ENCODE measurements around the gene MAGI2. TPM values are rescaled to one million over a fixed set of nuclear protein-coding genes. Genes with fewer than 3 reads are reported as not detected.

MAGI2 gene
- total and polyA plus RNA-seq, 2 experiments from 2014 or later, result 10.4 to 26.4 TPM

DNA sequence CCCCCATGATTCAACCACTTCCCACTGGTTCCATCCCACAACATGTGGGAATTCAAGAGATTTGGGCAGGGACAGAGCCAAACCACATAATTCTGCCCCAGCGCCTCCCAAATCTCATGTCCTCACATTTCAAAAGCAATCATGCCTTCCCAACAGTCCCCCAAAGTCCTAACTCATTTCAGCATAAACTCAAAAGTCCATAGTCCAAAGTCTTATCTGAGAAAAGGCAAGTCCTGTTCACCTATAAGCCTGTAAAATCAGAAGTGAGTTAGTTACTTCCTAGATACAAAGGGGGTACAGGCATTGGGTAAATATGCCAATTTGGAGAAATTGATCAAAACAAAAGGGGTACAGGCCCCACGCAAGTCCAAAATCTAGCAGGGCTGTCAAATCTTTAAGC, 272.9 kb downstream of the MAGI2 start:
- Histone ChIP-seq H3K4me1 (ENCODE audit: insufficient read depth) (peaks cover 5% of the 10 kb centered on the region), H3K4me2 (no peak overlapping the region), H3K79me2 (replicated peaks; ENCODE audit: insufficient read depth) (no peaks in the 10 kb centered on the region), H3K27ac (ENCODE audit: low read depth) (no peak overlapping the region), H3F3A (replicated peaks; ENCODE audit: low read depth) (no peaks in the 10 kb centered on the region), H4K20me1 (replicated peaks; ENCODE audit: insufficient read depth) (no peaks in the 10 kb centered on the region), H3K27me3 (ENCODE audit: insufficient read depth) (no peaks in the 10 kb centered on the region), H2AFZ (no peak overlapping the region), H3K4me3 (no peak overlapping the region), H3K9me2 (ENCODE audit: insufficient read depth) (no peaks in the 10 kb centered on the region), H3K36me3 (ENCODE audit: insufficient read depth) (no peaks in the 10 kb centered on the region)
- TF ChIP-seq, protein P1, sequence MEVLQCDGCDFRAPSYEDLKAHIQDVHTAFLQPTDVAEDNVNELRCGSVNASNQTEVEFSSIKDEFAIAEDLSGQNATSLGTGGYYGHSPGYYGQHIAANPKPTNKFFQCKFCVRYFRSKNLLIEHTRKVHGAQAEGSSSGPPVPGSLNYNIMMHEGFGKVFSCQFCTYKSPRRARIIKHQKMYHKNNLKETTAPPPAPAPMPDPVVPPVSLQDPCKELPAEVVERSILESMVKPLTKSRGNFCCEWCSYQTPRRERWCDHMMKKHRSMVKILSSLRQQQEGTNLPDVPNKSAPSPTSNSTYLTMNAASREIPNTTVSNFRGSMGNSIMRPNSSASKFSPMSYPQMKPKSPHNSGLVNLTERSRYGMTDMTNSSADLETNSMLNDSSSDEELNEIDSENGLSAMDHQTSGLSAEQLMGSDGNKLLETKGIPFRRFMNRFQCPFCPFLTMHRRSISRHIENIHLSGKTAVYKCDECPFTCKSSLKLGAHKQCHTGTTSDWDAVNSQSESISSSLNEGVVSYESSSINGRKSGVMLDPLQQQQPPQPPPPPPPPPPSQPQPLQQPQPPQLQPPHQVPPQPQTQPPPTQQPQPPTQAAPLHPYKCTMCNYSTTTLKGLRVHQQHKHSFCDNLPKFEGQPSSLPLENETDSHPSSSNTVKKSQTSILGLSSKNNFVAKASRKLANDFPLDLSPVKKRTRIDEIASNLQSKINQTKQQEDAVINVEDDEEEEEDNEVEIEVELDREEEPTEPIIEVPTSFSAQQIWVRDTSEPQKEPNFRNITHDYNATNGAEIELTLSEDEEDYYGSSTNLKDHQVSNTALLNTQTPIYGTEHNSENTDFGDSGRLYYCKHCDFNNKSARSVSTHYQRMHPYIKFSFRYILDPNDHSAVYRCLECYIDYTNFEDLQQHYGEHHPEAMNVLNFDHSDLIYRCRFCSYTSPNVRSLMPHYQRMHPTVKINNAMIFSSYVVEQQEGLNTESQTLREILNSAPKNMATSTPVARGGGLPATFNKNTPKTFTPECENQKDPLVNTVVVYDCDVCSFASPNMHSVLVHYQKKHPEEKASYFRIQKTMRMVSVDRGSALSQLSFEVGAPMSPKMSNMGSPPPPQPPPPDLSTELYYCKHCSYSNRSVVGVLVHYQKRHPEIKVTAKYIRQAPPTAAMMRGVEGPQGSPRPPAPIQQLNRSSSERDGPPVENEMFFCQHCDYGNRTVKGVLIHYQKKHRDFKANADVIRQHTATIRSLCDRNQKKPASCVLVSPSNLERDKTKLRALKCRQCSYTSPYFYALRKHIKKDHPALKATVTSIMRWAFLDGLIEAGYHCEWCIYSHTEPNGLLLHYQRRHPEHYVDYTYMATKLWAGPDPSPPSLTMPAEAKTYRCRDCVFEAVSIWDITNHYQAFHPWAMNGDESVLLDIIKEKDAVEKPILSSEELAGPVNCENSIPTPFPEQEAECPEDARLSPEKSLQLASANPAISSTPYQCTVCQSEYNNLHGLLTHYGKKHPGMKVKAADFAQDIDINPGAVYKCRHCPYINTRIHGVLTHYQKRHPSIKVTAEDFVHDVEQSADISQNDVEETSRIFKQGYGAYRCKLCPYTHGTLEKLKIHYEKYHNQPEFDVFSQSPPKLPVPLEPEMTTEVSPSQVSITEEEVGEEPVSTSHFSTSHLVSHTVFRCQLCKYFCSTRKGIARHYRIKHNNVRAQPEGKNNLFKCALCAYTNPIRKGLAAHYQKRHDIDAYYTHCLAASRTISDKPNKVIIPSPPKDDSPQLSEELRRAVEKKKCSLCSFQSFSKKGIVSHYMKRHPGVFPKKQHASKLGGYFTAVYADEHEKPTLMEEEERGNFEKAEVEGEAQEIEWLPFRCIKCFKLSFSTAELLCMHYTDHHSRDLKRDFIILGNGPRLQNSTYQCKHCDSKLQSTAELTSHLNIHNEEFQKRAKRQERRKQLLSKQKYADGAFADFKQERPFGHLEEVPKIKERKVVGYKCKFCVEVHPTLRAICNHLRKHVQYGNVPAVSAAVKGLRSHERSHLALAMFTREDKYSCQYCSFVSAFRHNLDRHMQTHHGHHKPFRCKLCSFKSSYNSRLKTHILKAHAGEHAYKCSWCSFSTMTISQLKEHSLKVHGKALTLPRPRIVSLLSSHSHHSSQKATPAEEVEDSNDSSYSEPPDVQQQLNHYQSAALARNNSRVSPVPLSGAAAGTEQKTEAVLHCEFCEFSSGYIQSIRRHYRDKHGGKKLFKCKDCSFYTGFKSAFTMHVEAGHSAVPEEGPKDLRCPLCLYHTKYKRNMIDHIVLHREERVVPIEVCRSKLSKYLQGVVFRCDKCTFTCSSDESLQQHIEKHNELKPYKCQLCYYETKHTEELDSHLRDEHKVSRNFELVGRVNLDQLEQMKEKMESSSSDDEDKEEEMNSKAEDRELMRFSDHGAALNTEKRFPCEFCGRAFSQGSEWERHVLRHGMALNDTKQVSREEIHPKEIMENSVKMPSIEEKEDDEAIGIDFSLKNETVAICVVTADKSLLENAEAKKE (CRISPR knock-in tag; IDR thresholded peaks at IDR 0.05), result no peak
- TF ChIP-seq JUNB (IDR thresholded peaks at IDR 0.05; ENCODE audit: unreplicated experiment) (no peak), ZNF331 (CRISPR knock-in tag; IDR thresholded peaks at IDR 0.05; ENCODE audit: low read depth) (no peak), STAT1 (IDR thresholded peaks at IDR 0.05; ENCODE audit: unreplicated experiment) (no peak), EZH2 (IDR thresholded peaks at IDR 0.05; ENCODE audit: low read depth, unreplicated experiment) (no peak), ZNF114 (CRISPR knock-in tag; IDR thresholded peaks at IDR 0.05) (no peak), POLR2AphosphoS5 (IDR thresholded peaks at IDR 0.05; ENCODE audit: low read depth) (no peak), CREB1 (CRISPR knock-in tag; IDR thresholded peaks at IDR 0.05; ENCODE audit: low read depth) (no peak), NANOG (IDR thresholded peaks at IDR 0.05; ENCODE audit: borderline replicate concordance) (no peak), EZH2phosphoT487 (IDR thresholded peaks at IDR 0.05; ENCODE audit: unreplicated experiment) (no peak)
- TF ChIP-seq, protein P2, sequence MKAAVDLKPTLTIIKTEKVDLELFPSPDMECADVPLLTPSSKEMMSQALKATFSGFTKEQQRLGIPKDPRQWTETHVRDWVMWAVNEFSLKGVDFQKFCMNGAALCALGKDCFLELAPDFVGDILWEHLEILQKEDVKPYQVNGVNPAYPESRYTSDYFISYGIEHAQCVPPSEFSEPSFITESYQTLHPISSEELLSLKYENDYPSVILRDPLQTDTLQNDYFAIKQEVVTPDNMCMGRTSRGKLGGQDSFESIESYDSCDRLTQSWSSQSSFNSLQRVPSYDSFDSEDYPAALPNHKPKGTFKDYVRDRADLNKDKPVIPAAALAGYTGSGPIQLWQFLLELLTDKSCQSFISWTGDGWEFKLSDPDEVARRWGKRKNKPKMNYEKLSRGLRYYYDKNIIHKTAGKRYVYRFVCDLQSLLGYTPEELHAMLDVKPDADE (IDR thresholded peaks at IDR 0.05), result no peak
- TF ChIP-seq, protein P3, sequence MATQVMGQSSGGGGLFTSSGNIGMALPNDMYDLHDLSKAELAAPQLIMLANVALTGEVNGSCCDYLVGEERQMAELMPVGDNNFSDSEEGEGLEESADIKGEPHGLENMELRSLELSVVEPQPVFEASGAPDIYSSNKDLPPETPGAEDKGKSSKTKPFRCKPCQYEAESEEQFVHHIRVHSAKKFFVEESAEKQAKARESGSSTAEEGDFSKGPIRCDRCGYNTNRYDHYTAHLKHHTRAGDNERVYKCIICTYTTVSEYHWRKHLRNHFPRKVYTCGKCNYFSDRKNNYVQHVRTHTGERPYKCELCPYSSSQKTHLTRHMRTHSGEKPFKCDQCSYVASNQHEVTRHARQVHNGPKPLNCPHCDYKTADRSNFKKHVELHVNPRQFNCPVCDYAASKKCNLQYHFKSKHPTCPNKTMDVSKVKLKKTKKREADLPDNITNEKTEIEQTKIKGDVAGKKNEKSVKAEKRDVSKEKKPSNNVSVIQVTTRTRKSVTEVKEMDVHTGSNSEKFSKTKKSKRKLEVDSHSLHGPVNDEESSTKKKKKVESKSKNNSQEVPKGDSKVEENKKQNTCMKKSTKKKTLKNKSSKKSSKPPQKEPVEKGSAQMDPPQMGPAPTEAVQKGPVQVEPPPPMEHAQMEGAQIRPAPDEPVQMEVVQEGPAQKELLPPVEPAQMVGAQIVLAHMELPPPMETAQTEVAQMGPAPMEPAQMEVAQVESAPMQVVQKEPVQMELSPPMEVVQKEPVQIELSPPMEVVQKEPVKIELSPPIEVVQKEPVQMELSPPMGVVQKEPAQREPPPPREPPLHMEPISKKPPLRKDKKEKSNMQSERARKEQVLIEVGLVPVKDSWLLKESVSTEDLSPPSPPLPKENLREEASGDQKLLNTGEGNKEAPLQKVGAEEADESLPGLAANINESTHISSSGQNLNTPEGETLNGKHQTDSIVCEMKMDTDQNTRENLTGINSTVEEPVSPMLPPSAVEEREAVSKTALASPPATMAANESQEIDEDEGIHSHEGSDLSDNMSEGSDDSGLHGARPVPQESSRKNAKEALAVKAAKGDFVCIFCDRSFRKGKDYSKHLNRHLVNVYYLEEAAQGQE (IDR thresholded peaks at IDR 0.05; ENCODE audit: unreplicated experiment), result no peak
- no peaks in the 10 kb centered on the region for H3K27me3 Mint-ChIP-seq (ENCODE audit: insufficient read depth, low read depth, poor library complexity)
- H3K9me3 Mint-ChIP-seq, result peaks cover 19% of the 10 kb centered on the region
- peaks cover 5% of the 10 kb centered on the region; the same call in 2 of the 3 replicates for H3K4me1 Mint-ChIP-seq
- H3K36me3 Mint-ChIP-seq (ENCODE audit: low read depth), result peaks cover 16% of the 10 kb centered on the region
- ATAC-seq (no peak), DNase-seq (ENCODE audit: low spot score) (no peak)
- no peak overlapping the region for H3K4me3 Mint-ChIP-seq
- no peak overlapping the region for H3K27ac Mint-ChIP-seq
